SHP77 treated with DMSO at 0.1 percent for 48 hours (cell line): ENCODE data around the gene DPEP3.
A peak's percentile ranks its signal among the peaks of the same experiment; 100 is the strongest.
"Not testable (repeated sequence)": the region's sequence is repeated elsewhere in the genome, so short reads cannot be mapped to it uniquely, and the experiment has no call there.

Experiments used
- DNase-seq: peaks from one replicate; lab custom pipeline; 2025; lab: John Stamatoyannopoulos, UW

The DPEP3 gene

GRCh38 chr16:67943619-67944504, 36.4 kb downstream of the DPEP3 start, which contains the start of gene LCAT:
TSS of gene LCAT (minus strand) at chr16:67944120. CDS start at chr16:67944101, 19 bp downstream.
- DNase-seq, result no peak

GRCh38 chr16:67943256-67943618, 37.1 kb downstream of the DPEP3 start:
- no peak for DNase-seq

GRCh38 chr16:67942510-67943255, 37.6 kb downstream of the DPEP3 start:
- DNase-seq, result no peak

GRCh38 chr16:67942200-67942509, 38.1 kb downstream of the DPEP3 start:
- no peak for DNase-seq

- DNase-seq, result no peak
Measured at GRCh38 chr16:67941469-67942199, 38.7 kb downstream of the DPEP3 start.

GRCh38 chr16:67940446-67941089, 39.7 kb downstream of the DPEP3 start:
- DNase-seq, result no peak

- DNase-seq, result no peak
Measured at GRCh38 chr16:67939507-67940445, 40.5 kb downstream of the DPEP3 start.

- not testable (repeated sequence) for DNase-seq
Measured at GRCh38 chr16:67937713-67938112, 42.6 kb downstream of the DPEP3 start.

- no peak for DNase-seq
Measured at GRCh38 chr16:67936880-67937605, 43.3 kb downstream of the DPEP3 start.

GRCh38 chr16:67936124-67936879, 44.0 kb downstream of the DPEP3 start, which contains the start of gene PSMB10:
TSS of gene PSMB10 (minus strand) at chr16:67936850. CDS start at chr16:67936749, 101 bp downstream.
- DNase-seq, result no peak

GRCh38 chr16:67935402-67936123, 44.7 kb downstream of the DPEP3 start:
- peak; percentile 91 for DNase-seq

GRCh38 chr16:67935101-67935401, 45.2 kb downstream of the DPEP3 start:
- DNase-seq, result no peak

GRCh38 chr16:67934306-67935100, 45.8 kb downstream of the DPEP3 start:
- DNase-seq, result no peak

- no peak for DNase-seq
Measured at GRCh38 chr16:67933805-67934204, 46.5 kb downstream of the DPEP3 start.

GRCh38 chr16:67932462-67932840, 47.8 kb downstream of the DPEP3 start:
- DNase-seq, result no peak

GRCh38 chr16:67931712-67932461, 48.4 kb downstream of the DPEP3 start, which contains the start of gene CTRL:
TSS of gene CTRL (minus strand) at chr16:67931862. CDS start at chr16:67931852, 10 bp downstream.
- DNase-seq, result no peak

GRCh38 chr16:67930678-67931211, 49.6 kb downstream of the DPEP3 start:
- no peak for DNase-seq
